HL-60 (cell line): Measurements from ENCODE around the gene ATF6.

Experiments used
- CTCF ChIP-seq: IDR thresholded peaks from one replicate; pipeline ENCODE4 v1.5.1; 2011; ENCODE audit warnings: low read length, control low read depth, inconsistent platforms; ENCODE audit not compliant: insufficient read depth
- GABPA ChIP-seq: IDR thresholded peaks from 2 replicates; pipeline ENCODE4 v1.6.1; 2012; ENCODE audit warnings: low read depth
- POLR2AphosphoS5 ChIP-seq: IDR thresholded peaks from 2 replicates; pipeline ENCODE4 v1.6.1; 2012; ENCODE audit warnings: low read depth

- TF ChIP-seq CTCF (no peak), POLR2AphosphoS5 (no peak), GABPA (no peak)
Measured at GRCh38 chr1:161993576-161993975, 227.5 kb downstream of the ATF6 start.
